Endothelial cell of umbilical vein (primary cell): ENCODE results near the gene MYO9B. TPM values are rescaled to one million over a fixed set of nuclear protein-coding genes. Genes with fewer than 3 reads are reported as not detected.

Experiments used
- BruUV-seq: library from RNA; stranded (reverse); fragments of 400-500 nt; replicated peaks from 2 replicates; lab custom pipeline; 2021; lab: Mats Ljungman, UMichigan
- CTCF ChIA-PET: fragments of 300-600, 350-600 bp; sonication (Branson Sonifier 250); formaldehyde crosslinking; loops from one replicate; lab custom pipeline; 2021; ENCODE audit warnings: antibody characterized with exemption, inconsistent platforms; lab: Charles Lee
- POLR2A ChIA-PET: fragments of 300-600, 350-600 bp; sonication (Branson Sonifier 250); formaldehyde crosslinking; loops from one replicate; lab custom pipeline; 2021; ENCODE audit warnings: antibody characterized with exemption, inconsistent platforms; lab: Charles Lee
- DNase-seq: peaks from one replicate; pipeline ENCODE4 v3.0.0-alpha.2; 2011; ENCODE audit warnings: low read depth, low spot score
- FAIRE-seq: peaks from 2 replicates; lab custom pipeline; 2011; peaks lifted over from hg19 to GRCh38; lab: Jason Lieb, UNC
- H2AFZ ChIP-seq: 2 replicates; pipeline ENCODE4 v1.6.0; 2012; ENCODE audit warnings: low read depth, low read length, control low read depth, inconsistent platforms
- H3K27ac ChIP-seq: 2 replicates; pipeline ENCODE4 v1.5.1; 2011; ENCODE audit warnings: low read depth, mild to moderate bottlenecking, control low read depth, low read length, moderate library complexity; ENCODE audit not compliant: insufficient read depth
- H3K27me3 ChIP-seq, 2 experiments: 2 replicates each; pipeline versions ENCODE4 v1.6.0 to v1.6.1; 2011; ENCODE audit warnings: low read length in 2 of 2, mixed read lengths in 1 of 2; ENCODE audit not compliant: control insufficient read depth in 2 of 2, insufficient read depth in 2 of 2
- H3K36me3 ChIP-seq, 2 experiments: 2 replicates in 1 of 2; 3 replicates in 1 of 2; pipeline ENCODE4 v1.5.1; 2011; ENCODE audit warnings: low read length in 2 of 2, mild to moderate bottlenecking in 1 of 2, moderate library complexity in 1 of 2; ENCODE audit not compliant: control insufficient read depth in 2 of 2, insufficient read depth in 2 of 2; ENCODE audit errors: extremely low read depth in 1 of 2
- H3K4me1 ChIP-seq: 3 replicates; pipeline ENCODE4 v1.5.1; 2011; ENCODE audit warnings: mild to moderate bottlenecking, low read length; ENCODE audit not compliant: control insufficient read depth, insufficient read depth; ENCODE audit errors: extremely low read depth
- H3K4me2 ChIP-seq: 2 replicates; pipeline ENCODE4 v1.6.1; 2011; ENCODE audit warnings: low read length, control low read depth, mixed read lengths; ENCODE audit not compliant: insufficient read depth
- H3K4me3 ChIP-seq, 3 experiments: fragments of 200-600 bp in 1 of 3; sonication (generic), shearing (Covaris generic) in 1 of 3; replicated peaks in 1 of 3; 2 replicates each; pipeline ENCODE4 v1.5.1; 2011 to 2016; ENCODE audit warnings: control low read depth in 3 of 3, low read length in 3 of 3, mild to moderate bottlenecking in 2 of 3, inconsistent platforms in 1 of 3, low read depth in 1 of 3, moderate library complexity in 1 of 3; ENCODE audit not compliant: insufficient read depth in 1 of 3
- H3K79me2 ChIP-seq: 2 replicates; pipeline ENCODE4 v1.6.0; 2012; ENCODE audit warnings: low read length, inconsistent platforms; ENCODE audit not compliant: control insufficient read depth, insufficient read depth
- H3K9ac ChIP-seq: replicated peaks from 2 replicates; pipeline ENCODE3; 2011; ENCODE audit warnings: low read length, control low read depth; ENCODE audit not compliant: insufficient read depth; ENCODE audit errors: extremely low read depth
- H3K9me1 ChIP-seq: replicated peaks from 3 replicates; pipeline ENCODE4 v1.6.0; 2011; ENCODE audit warnings: mild to moderate bottlenecking, low read length; ENCODE audit not compliant: control insufficient read depth, insufficient read depth; ENCODE audit errors: extremely low read depth
- H3K9me3 ChIP-seq: replicated peaks from 2 replicates; pipeline ENCODE4 v1.5.1; 2012; ENCODE audit warnings: low read length, inconsistent platforms; ENCODE audit not compliant: control insufficient read depth, insufficient read depth
- H4K20me1 ChIP-seq: replicated peaks from 2 replicates; pipeline ENCODE3; 2011; ENCODE audit warnings: mild to moderate bottlenecking, low read length; ENCODE audit not compliant: control insufficient read depth, insufficient read depth; ENCODE audit errors: extremely low read depth
- FOS ChIP-seq: IDR thresholded peaks from 2 replicates; pipeline ENCODE4 v1.6.1; 2011; ENCODE audit warnings: mild to moderate bottlenecking, low read length, moderate library complexity, borderline replicate concordance; ENCODE audit not compliant: insufficient read depth
- JUN ChIP-seq: IDR thresholded peaks from 2 replicates; pipeline ENCODE4 v1.6.1; 2011; ENCODE audit warnings: borderline replicate concordance, low read depth; ENCODE audit not compliant: insufficient read length, insufficient read depth
- MAX ChIP-seq: IDR thresholded peaks from 2 replicates; pipeline ENCODE4 v1.6.1; 2011; ENCODE audit not compliant: insufficient read depth, insufficient read length
- POLR2A ChIP-seq: IDR thresholded peaks from 2 replicates; pipeline ENCODE4 v1.6.1; 2012; ENCODE audit warnings: low read depth, mild to moderate bottlenecking, control low read depth, low read length
- POLR2AphosphoS5 ChIP-seq: IDR thresholded peaks from 2 replicates; pipeline ENCODE4 v1.6.1; 2012; ENCODE audit warnings: low read depth, mild to moderate bottlenecking, control low read depth, low read length, moderate library complexity; ENCODE audit not compliant: insufficient read depth
- dilution Hi-C: fragments of 300-500 bp; cut with MboI; formaldehyde crosslinking; loops from one replicate; pipeline ENCODE4 v1.15.0; 2019; ENCODE audit warnings: low sequenced_read_pairs; ENCODE audit not compliant: extremely low pct_ligation_motif_present
- intact Hi-C: fragments of 100-400 bp; cut with micrococcal nuclease; formaldehyde crosslinking; loops from one replicate; pipeline ENCODE4 v1.10.0; 2022
- polyA plus RNA-seq, 4 experiments: library from polyadenylated mRNA; depleted of rRNA in 3 of 4; stranded (reverse) in 3 of 4; unstranded in 1 of 4; fragments of >200 nt; gene quantifications; 2 replicates each; pipeline versions ENCODE4 v1.2.1 to v1.2.3, GENCODE V29; 2011 to 2012; ENCODE audit warnings: missing spikeins in 1 of 4
- total RNA-seq: library from RNA; stranded (reverse); gene quantifications from 2 replicates; pipeline ENCODE4 v1.2.3, GENCODE V29; 2021
- TF ChIP-seq, protein P1 (sequence below), 2 donors: IDR thresholded peaks; 1 replicate in 1 of 2; 2 replicates in 1 of 2; pipeline ENCODE4 v1.5.1; 2011; ENCODE audit warnings: low read length in 2 of 2, mild to moderate bottlenecking in 2 of 2, moderate library complexity in 2 of 2, control low read depth in 1 of 2, inconsistent platforms in 1 of 2, low read depth in 1 of 2; ENCODE audit not compliant: insufficient read depth in 1 of 2; ENCODE audit errors: extremely low read depth in 1 of 2

Gene MYO9B
- total and polyA plus RNA-seq, 2 donors (not counting 3 experiments of a cell fraction or from before 2014, with no cell fraction given): 64.4 to 119 TPM

DNA sequence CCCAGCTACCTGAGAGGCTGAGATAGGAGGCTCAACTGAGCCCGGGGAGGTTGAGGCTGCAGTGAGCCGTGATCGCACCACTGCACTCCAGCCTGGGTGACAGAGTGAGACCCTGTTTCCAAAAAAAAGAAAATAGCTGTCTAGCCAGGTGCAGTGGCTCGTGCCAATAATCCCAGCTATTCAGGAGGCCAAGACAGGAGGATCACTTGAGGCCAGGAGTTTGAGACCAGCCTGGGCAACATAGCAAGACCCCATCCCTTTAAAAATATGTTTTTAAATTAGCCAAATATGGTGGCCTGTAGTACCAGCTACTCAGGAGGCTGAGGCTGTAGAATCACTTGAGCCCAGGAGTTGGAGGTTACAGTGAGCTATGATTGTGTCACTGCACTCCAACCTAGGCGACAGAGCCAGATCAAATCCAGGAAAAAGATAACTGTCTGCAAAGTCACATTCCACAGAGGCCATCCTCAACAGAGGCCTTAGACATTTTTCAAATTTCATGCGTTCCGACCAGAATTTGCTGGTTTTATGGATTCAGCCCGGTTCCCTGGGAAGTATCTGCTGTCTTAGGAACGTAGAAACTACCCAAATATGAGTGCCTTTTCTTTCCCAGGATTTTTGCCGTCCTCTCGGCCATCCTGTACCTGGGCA, 80.8 kb downstream of the MYO9B start:
- Histone ChIP-seq H3K9me3 (no peaks in the 10 kb centered on the region), H3K79me2 (no peaks in the 10 kb centered on the region), H3K36me3 (peaks cover 19 to 59% of the 10 kb centered on the region in 2 experiments), H3K4me1 (no peaks in the 10 kb centered on the region), H3K27ac (no peak overlapping the region), H3K4me2 (no peak overlapping the region), H3K9me1 (no peaks in the 10 kb centered on the region), H2AFZ (no peak overlapping the region), H3K9ac (no peak overlapping the region), H3K27me3 (no peaks in the 10 kb centered on the region), H4K20me1 (no peaks in the 10 kb centered on the region), H3K4me3 (no peak overlapping the region)
- dilution Hi-C loops (no loop called here), intact Hi-C loops (no loop called here)
- POLR2A ChIA-PET: interaction anchor here (0.6 kb wide), 1 partner anchor 47 kb away, joined by 3 read pairs; no protein-coding TSS in a partner anchor
- no peak for FAIRE-seq
- CTCF ChIA-PET: interaction anchor here (2.3 kb wide), 1 partner anchor 87 kb away, joined by 5 read pairs; no protein-coding TSS in a partner anchor
- no peak for TF ChIP-seq MAX
- TF ChIP-seq POLR2A: no peak
- TF ChIP-seq, protein P1, sequence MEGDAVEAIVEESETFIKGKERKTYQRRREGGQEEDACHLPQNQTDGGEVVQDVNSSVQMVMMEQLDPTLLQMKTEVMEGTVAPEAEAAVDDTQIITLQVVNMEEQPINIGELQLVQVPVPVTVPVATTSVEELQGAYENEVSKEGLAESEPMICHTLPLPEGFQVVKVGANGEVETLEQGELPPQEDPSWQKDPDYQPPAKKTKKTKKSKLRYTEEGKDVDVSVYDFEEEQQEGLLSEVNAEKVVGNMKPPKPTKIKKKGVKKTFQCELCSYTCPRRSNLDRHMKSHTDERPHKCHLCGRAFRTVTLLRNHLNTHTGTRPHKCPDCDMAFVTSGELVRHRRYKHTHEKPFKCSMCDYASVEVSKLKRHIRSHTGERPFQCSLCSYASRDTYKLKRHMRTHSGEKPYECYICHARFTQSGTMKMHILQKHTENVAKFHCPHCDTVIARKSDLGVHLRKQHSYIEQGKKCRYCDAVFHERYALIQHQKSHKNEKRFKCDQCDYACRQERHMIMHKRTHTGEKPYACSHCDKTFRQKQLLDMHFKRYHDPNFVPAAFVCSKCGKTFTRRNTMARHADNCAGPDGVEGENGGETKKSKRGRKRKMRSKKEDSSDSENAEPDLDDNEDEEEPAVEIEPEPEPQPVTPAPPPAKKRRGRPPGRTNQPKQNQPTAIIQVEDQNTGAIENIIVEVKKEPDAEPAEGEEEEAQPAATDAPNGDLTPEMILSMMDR (IDR thresholded peaks at IDR 0.05; ENCODE audit: extremely low read depth in 1 of 2, insufficient read depth in 1 of 2, low read depth in 1 of 2, low read length in 2 of 2): no peak
- TF ChIP-seq JUN: no peak
- no peak for TF ChIP-seq POLR2AphosphoS5
- no peak for TF ChIP-seq FOS
- BruUV-seq: no TSS peak
- no peak for DNase-seq
